Erythroblast (primary cell): Measurements from ENCODE around the gene KCNIP3.

Source experiments
- GATA1 ChIP-seq: IDR thresholded peaks from 2 replicates; pipeline ENCODE4 v1.6.1; 2011; ENCODE audit warnings: low read depth, mild to moderate bottlenecking, control low read depth, low read length, moderate library complexity
- POLR2A ChIP-seq: IDR thresholded peaks from 2 replicates; pipeline ENCODE4 v1.6.1; 2011; ENCODE audit warnings: mild to moderate bottlenecking, low read length

DNA sequence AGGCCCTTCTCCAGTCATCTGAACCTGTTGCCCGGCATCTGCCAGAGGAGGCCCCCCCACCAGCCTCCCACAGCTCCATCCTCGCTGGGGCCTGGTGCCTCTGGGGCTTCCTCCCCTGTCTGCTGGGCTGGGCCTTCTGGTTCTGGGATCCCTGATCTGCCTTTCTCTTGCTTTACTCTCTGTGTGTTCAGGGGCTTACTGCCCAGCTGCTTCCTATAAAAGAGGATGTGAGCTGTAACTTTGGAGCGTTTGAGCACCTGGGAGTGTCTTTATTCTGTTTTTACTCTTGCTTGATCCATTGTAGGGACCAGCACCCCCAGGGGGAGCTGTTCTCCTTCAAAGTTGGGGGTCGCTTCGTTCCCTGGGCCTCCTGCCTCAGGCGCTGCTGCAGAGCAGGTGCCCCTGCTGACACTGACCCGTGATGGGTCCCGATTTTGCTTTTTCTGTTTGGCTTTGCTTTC, 82.3 kb downstream of the KCNIP3 start:
- TF ChIP-seq POLR2A (no peak), GATA1 (no peak)
